ENCODE data around the gene SLC35E1. TPM values are rescaled to one million over a fixed set of nuclear protein-coding genes. Genes with fewer than 3 reads are reported as not detected.
"Not testable (repeated sequence)": the region's sequence is repeated elsewhere in the genome, so short reads cannot be mapped to it uniquely, and the experiment has no call there.

Gene SLC35E1
- total and polyA plus RNA-seq, 2 donors from 2014 or later: 19.8 to 47.1 TPM

- FAIRE-seq (no peak), DNase-seq (no peak)
- Histone ChIP-seq H3K27ac (ENCODE audit: low read depth in 2 of 2, low read length in 2 of 2) (no peak overlapping the region), H3K4me1 (ENCODE audit: control insufficient read depth in 2 of 3, insufficient read depth in 2 of 3, low read depth in 1 of 3, low read length in 3 of 3) (no peaks in the 10 kb centered on the region), H3K9me3 (ENCODE audit: control insufficient read depth in 2 of 3, insufficient read depth in 1 of 3, low read length in 3 of 3) (no peaks in the 10 kb centered on the region), H3K9ac (ENCODE audit: low read length in 3 of 3) (no peak overlapping the region), H3K36me3 (ENCODE audit: control insufficient read depth in 2 of 3, insufficient read depth in 3 of 3, low read length in 3 of 3) (peaks cover 4 to 24% (median 19%) of the 10 kb centered on the region in 3 donors), H3K27me3 (ENCODE audit: control insufficient read depth, insufficient read depth, low read length) (no peaks in the 10 kb centered on the region), H3K4me3 (ENCODE audit: low read length in 3 of 3) (no peak overlapping the region)
- no peak for TF ChIP-seq CTCF (IDR thresholded peaks at IDR 0.05; ENCODE audit: borderline replicate concordance, extremely low read depth, insufficient read depth)
- intact Hi-C loops (cut with DNase I): no loop called here
Observed at GRCh38 chr19:16554776-16555175, 17.4 kb downstream of the SLC35E1 start.

GRCh38 chr19:16551902-16552301, 20.3 kb downstream of the SLC35E1 start:
- not testable (repeated sequence) for H3K4me1 ChIP-seq (ENCODE audit: control insufficient read depth in 2 of 3, insufficient read depth in 2 of 3, low read depth in 1 of 3, low read length in 3 of 3); FAIRE-seq

GRCh38 chr19:16548956-16549355, 23.3 kb downstream of the SLC35E1 start:
- no peaks in the 10 kb centered on the region for H3K4me1 ChIP-seq (ENCODE audit: control insufficient read depth in 2 of 3, insufficient read depth in 2 of 3, low read depth in 1 of 3, low read length in 3 of 3)
- FAIRE-seq: no peak
- intact Hi-C loops (cut with DNase I): no loop called here
- H3K4me3 ChIP-seq (ENCODE audit: low read length in 3 of 3): no peak overlapping the region
- no peak for DNase-seq
- H3K9ac ChIP-seq (ENCODE audit: low read length in 3 of 3): no peak overlapping the region
- H3K27me3 ChIP-seq (ENCODE audit: control insufficient read depth, insufficient read depth, low read length): no peaks in the 10 kb centered on the region
- TF ChIP-seq CTCF (IDR thresholded peaks at IDR 0.05; ENCODE audit: borderline replicate concordance, extremely low read depth, insufficient read depth): no peak
- H3K36me3 ChIP-seq (ENCODE audit: control insufficient read depth in 2 of 3, insufficient read depth in 3 of 3, low read length in 3 of 3): peaks cover 2 to 13% (median 10%) of the 10 kb centered on the region in 3 donors
- H3K9me3 ChIP-seq (ENCODE audit: control insufficient read depth in 2 of 3, insufficient read depth in 1 of 3, low read length in 3 of 3): no peaks in the 10 kb centered on the region
- H3K27ac ChIP-seq (ENCODE audit: low read depth in 2 of 2, low read length in 2 of 2): no peak overlapping the region

More at GRCh38 chr19:16551902-16552301, 20.3 kb downstream of the SLC35E1 start:
- H3K4me3 ChIP-seq (ENCODE audit: low read length in 3 of 3); intact Hi-C loops (cut with DNase I); H3K27me3 ChIP-seq (ENCODE audit: control insufficient read depth, insufficient read depth, low read length); DNase-seq; H3K9me3 ChIP-seq (ENCODE audit: control insufficient read depth in 2 of 3, insufficient read depth in 1 of 3, low read length in 3 of 3); H3K27ac ChIP-seq (ENCODE audit: low read depth in 2 of 2, low read length in 2 of 2); H3K9ac ChIP-seq (ENCODE audit: low read length in 3 of 3): not testable (repeated sequence)
- peaks cover 2 to 19% (median 19%) of the 10 kb centered on the region in 3 donors for H3K36me3 ChIP-seq (ENCODE audit: control insufficient read depth in 2 of 3, insufficient read depth in 3 of 3, low read length in 3 of 3)

- intact Hi-C loops (cut with DNase I): no loop called here
- FAIRE-seq: no peak
- TF ChIP-seq CTCF (IDR thresholded peaks at IDR 0.05; ENCODE audit: borderline replicate concordance, extremely low read depth, insufficient read depth): no peak
- H3K27me3 ChIP-seq (ENCODE audit: control insufficient read depth, insufficient read depth, low read length): no peaks in the 10 kb centered on the region
- no peak overlapping the region for H3K9ac ChIP-seq (ENCODE audit: low read length in 3 of 3)
- no peak for DNase-seq
- H3K4me1 ChIP-seq (ENCODE audit: control insufficient read depth in 2 of 3, insufficient read depth in 2 of 3, low read depth in 1 of 3, low read length in 3 of 3): peaks cover 0 to 15% (median 11%) of the 10 kb centered on the region in 3 donors
- no peak overlapping the region for H3K4me3 ChIP-seq (ENCODE audit: low read length in 3 of 3)
- peaks cover 0 to 6% (median under 1%) of the 10 kb centered on the region in 3 donors for H3K36me3 ChIP-seq (ENCODE audit: control insufficient read depth in 2 of 3, insufficient read depth in 3 of 3, low read length in 3 of 3)
- no peaks in the 10 kb centered on the region for H3K9me3 ChIP-seq (ENCODE audit: control insufficient read depth in 2 of 3, insufficient read depth in 1 of 3, low read length in 3 of 3)
- H3K27ac ChIP-seq (ENCODE audit: low read depth in 2 of 2, low read length in 2 of 2): no peak overlapping the region
Observed at GRCh38 chr19:16544473-16545231, 27.6 kb downstream of the SLC35E1 start.

GRCh38 chr19:16543734-16544133, 28.5 kb downstream of the SLC35E1 start:
- DNase-seq; H3K9me3 ChIP-seq (ENCODE audit: control insufficient read depth in 2 of 3, insufficient read depth in 1 of 3, low read length in 3 of 3); H3K27me3 ChIP-seq (ENCODE audit: control insufficient read depth, insufficient read depth, low read length); FAIRE-seq; H3K27ac ChIP-seq (ENCODE audit: low read depth in 2 of 2, low read length in 2 of 2); intact Hi-C loops (cut with DNase I); H3K9ac ChIP-seq (ENCODE audit: low read length in 3 of 3); H3K36me3 ChIP-seq (ENCODE audit: control insufficient read depth in 2 of 3, insufficient read depth in 3 of 3, low read length in 3 of 3): not testable (repeated sequence)
- peaks cover 0 to 15% (median 11%) of the 10 kb centered on the region in 3 donors for H3K4me1 ChIP-seq (ENCODE audit: control insufficient read depth in 2 of 3, insufficient read depth in 2 of 3, low read depth in 1 of 3, low read length in 3 of 3)
- H3K4me3 ChIP-seq (ENCODE audit: low read length in 3 of 3): peak overlapping the region in 1 of 3 donors; percentile 96

All from kidney (tissue), 14 donors.